Measurements from ENCODE around the gene PTGES3. TPM values are rescaled to one million over a fixed set of nuclear protein-coding genes. Genes with fewer than 3 reads are reported as not detected.
A peak's percentile ranks its signal among the peaks of the same experiment; 100 is the strongest.

PTGES3 gene
- total RNA-seq, 3 donors from 2014 or later, result 155 to 223 (median 164) TPM

- peaks cover 41% of the 10 kb centered on the region for H3K4me1 ChIP-seq (ENCODE audit: low read depth)
- peak overlapping the region; percentile 96 for H3K4me3 ChIP-seq
- DNase-seq (peak; percentile 50 to 71 (median 68)), ATAC-seq (peak; percentile 38)
- intact Hi-C loops (cut with DNase I, micrococcal nuclease), result loop anchor here in 1 of 2 donors (5.0 to 10.0 kb wide), 2 partner anchors 58 to 105 kb away; partner anchors contain the start of genes PTGES3 and RBMS2
- no peak for TF ChIP-seq CTCF (IDR thresholded peaks at IDR 0.05)
- H3K9me3 ChIP-seq, result no peaks in the 10 kb centered on the region
- no peaks in the 10 kb centered on the region for H3K36me3 ChIP-seq (ENCODE audit: low read depth)
Measured at GRCh38 chr12:56629459-56630179, 58.5 kb downstream of the PTGES3 start.

- peak; percentile 78 to 85 (median 84) for DNase-seq
- Histone ChIP-seq H3K9me3 (no peaks in the 10 kb centered on the region), H3K4me3 (peak overlapping the region; percentile 96), H3K4me1 (ENCODE audit: low read depth) (peaks cover 38% of the 10 kb centered on the region), H3K36me3 (ENCODE audit: low read depth) (no peaks in the 10 kb centered on the region)
- intact Hi-C loops (cut with DNase I, micrococcal nuclease), result no loop called here
- peak; percentile 37 for ATAC-seq
- no peak for TF ChIP-seq CTCF (IDR thresholded peaks at IDR 0.05)
Measured at GRCh38 chr12:56628671-56629458, 59.2 kb downstream of the PTGES3 start.

- ATAC-seq (no peak), DNase-seq (no peak)
- H3K36me3 ChIP-seq (ENCODE audit: low read depth), result no peaks in the 10 kb centered on the region
- H3K4me1 ChIP-seq (ENCODE audit: low read depth), result peaks cover 16% of the 10 kb centered on the region
- no peaks in the 10 kb centered on the region for H3K9me3 ChIP-seq
- intact Hi-C loops (cut with DNase I, micrococcal nuclease), result no loop called here
- no peak overlapping the region for H3K4me3 ChIP-seq
- TF ChIP-seq CTCF (IDR thresholded peaks at IDR 0.05), result no peak
Measured at GRCh38 chr12:56626701-56627100, 61.4 kb downstream of the PTGES3 start.

GRCh38 chr12:56622535-56622934 is 65.5 kb downstream of the PTGES3 start:
- no peaks in the 10 kb centered on the region for H3K36me3 ChIP-seq (ENCODE audit: low read depth)
- no peak for TF ChIP-seq CTCF (IDR thresholded peaks at IDR 0.05)
- H3K4me1 ChIP-seq (ENCODE audit: low read depth), result no peaks in the 10 kb centered on the region
- intact Hi-C loops (cut with DNase I, micrococcal nuclease), result no loop called here
- DNase-seq, result no peak
- H3K4me3 ChIP-seq, result no peak overlapping the region
- peak; percentile 82 for ATAC-seq
- H3K9me3 ChIP-seq, result no peaks in the 10 kb centered on the region

- Histone ChIP-seq H3K36me3 (ENCODE audit: low read depth) (peaks cover 10% of the 10 kb centered on the region), H3K4me1 (ENCODE audit: low read depth) (no peaks in the 10 kb centered on the region), H3K4me3 (no peak overlapping the region), H3K9me3 (no peaks in the 10 kb centered on the region)
- no peak for ATAC-seq
- TF ChIP-seq CTCF (IDR thresholded peaks at IDR 0.05), result no peak
- intact Hi-C loops (cut with DNase I, micrococcal nuclease), result no loop called here
- no peak for DNase-seq
Measured at GRCh38 chr12:56616925-56617324, 71.2 kb downstream of the PTGES3 start.

Data from mucosa of descending colon (tissue), 3 donors.